Fibroblast of lung (primary cell): ENCODE data around the gene TBX10. TPM values are rescaled to one million over a fixed set of nuclear protein-coding genes. Genes with fewer than 3 reads are reported as not detected.

Experiments
- DNase-seq, 2 donors: peaks; one replicate each; pipeline versions ENCODE4 v3.0.0 to v3.0.0-alpha.2; 2010; ENCODE audit warnings: low read depth in 2 of 2
- H2AFZ ChIP-seq: 2 replicates; pipeline ENCODE4 v1.5.1; 2012; ENCODE audit warnings: low read length, control low read depth, inconsistent platforms
- H3K27ac ChIP-seq: 2 replicates; pipeline ENCODE4 v1.5.1; 2011; ENCODE audit warnings: low read length, control low read depth; ENCODE audit not compliant: insufficient read depth
- H3K27me3 ChIP-seq: 2 replicates; pipeline ENCODE4 v1.5.1; 2011; ENCODE audit warnings: mild to moderate bottlenecking, low read length; ENCODE audit not compliant: control insufficient read depth, insufficient read depth
- H3K36me3 ChIP-seq: 2 replicates; pipeline ENCODE4 v1.5.1; 2011; ENCODE audit warnings: low read length; ENCODE audit not compliant: control insufficient read depth, insufficient read depth
- H3K4me1 ChIP-seq: 2 replicates; pipeline ENCODE4 v1.5.1; 2011; ENCODE audit warnings: low read length; ENCODE audit not compliant: control insufficient read depth, insufficient read depth; ENCODE audit errors: extremely low read depth
- H3K4me2 ChIP-seq: 2 replicates; pipeline ENCODE4 v1.5.1; 2011; ENCODE audit warnings: low read length, control low read depth; ENCODE audit not compliant: insufficient read depth; ENCODE audit errors: extremely low read depth
- H3K4me3 ChIP-seq, 4 experiments: fragments of 200-600 bp in 1 of 4; sonication (generic) in 1 of 4; replicated peaks in 1 of 4; 2 replicates each; pipeline ENCODE4 v1.5.1; 2011 to 2016; ENCODE audit warnings: low read length in 4 of 4, low read depth in 3 of 4, mild to moderate bottlenecking in 3 of 4, control low read depth in 2 of 4, inconsistent platforms in 1 of 4, mixed read lengths in 1 of 4; ENCODE audit not compliant: insufficient read depth in 1 of 4; ENCODE audit errors: control extremely low read depth in 1 of 4
- H3K79me2 ChIP-seq: 2 replicates; pipeline ENCODE4 v1.5.1; 2012; ENCODE audit warnings: mild to moderate bottlenecking, low read length, inconsistent platforms; ENCODE audit not compliant: control insufficient read depth, insufficient read depth
- H3K9ac ChIP-seq: 2 replicates; pipeline ENCODE4 v1.5.1; 2011; ENCODE audit warnings: mild to moderate bottlenecking, low read length, control low read depth; ENCODE audit not compliant: insufficient read depth
- H3K9me3 ChIP-seq: 2 replicates; pipeline ENCODE4 v1.5.1; 2012; ENCODE audit warnings: low read depth, low read length; ENCODE audit not compliant: control insufficient read depth, insufficient read depth
- H4K20me1 ChIP-seq: 2 replicates; pipeline ENCODE4 v1.5.1; 2011; ENCODE audit warnings: low read length; ENCODE audit not compliant: control insufficient read depth, insufficient read depth; ENCODE audit errors: extremely low read depth
- EZH2 ChIP-seq: IDR thresholded peaks from 2 replicates; pipeline ENCODE4 v1.5.1; 2012; ENCODE audit warnings: low read length, control low read depth, mild to moderate bottlenecking; ENCODE audit errors: missing control alignments
- polyA plus RNA-seq, 2 donors: library from polyadenylated mRNA; depleted of rRNA in 1 of 2; stranded (reverse) in 1 of 2; unstranded in 1 of 2; fragments of >200 nt; gene quantifications; 2 replicates each; pipeline ENCODE4 v1.2.1, GENCODE V29; 2011 to 2012; ENCODE audit warnings: missing spikeins in 1 of 2
- total RNA-seq: library from RNA; depleted of rRNA; stranded (reverse); fragments of >200 nt; gene quantifications from 2 replicates; pipeline ENCODE4 v1.2.1, GENCODE V29; 2014
- TF ChIP-seq, protein P1 (sequence below), 2 donors: IDR thresholded peaks in 1 of 2; conservative IDR thresholded peaks in 1 of 2; 1 replicate in 1 of 2; 2 replicates in 1 of 2; pipeline ENCODE4 v1.5.1; 2011 to 2012; ENCODE audit warnings: low read length in 2 of 2, control low read depth in 1 of 2, inconsistent platforms in 1 of 2, low read depth in 1 of 2, mild to moderate bottlenecking in 1 of 2

The TBX10 gene
- total and polyA plus RNA-seq, 2 donors (not counting 1 experiment from before 2014, with no cell fraction given) = not detected

DNA sequence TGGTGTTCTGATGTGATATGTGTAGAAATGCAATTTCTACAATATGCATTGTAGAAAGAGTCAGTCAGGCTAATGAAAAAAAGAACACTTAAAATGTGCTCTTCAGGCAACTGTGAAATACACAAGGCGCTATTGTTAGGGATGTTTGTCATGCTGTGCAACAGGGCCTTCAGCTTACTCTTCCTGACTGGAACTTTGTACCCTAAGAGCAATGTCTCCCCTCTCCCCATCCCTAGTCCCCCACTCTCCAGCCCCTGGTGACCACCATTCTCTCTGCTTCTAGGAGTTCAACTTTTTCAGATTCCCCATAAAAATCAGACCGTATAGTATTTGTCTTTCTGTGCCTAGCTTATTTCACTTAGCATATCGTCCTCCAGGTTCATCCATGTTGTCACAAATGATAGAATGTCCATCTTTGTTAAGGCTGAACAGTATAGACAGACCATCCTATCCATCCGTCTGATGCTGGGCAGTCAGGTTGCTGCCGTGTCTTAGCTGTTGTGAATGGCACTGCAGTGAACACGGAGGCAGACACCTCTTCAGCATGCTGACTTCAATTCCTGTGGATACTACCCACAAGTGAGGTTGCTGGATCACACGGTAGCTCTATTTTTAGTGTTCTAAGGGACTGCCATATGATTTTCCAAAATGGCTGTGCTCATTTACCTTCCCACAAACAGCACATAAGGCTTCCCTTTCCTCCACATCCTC, 22.2 kb downstream of the TBX10 start:
- no peak for DNase-seq
- H3K4me1 ChIP-seq = no peaks in the 10 kb centered on the region
- no peaks in the 10 kb centered on the region for H3K9me3 ChIP-seq
- no peak overlapping the region for H3K4me2 ChIP-seq
- H3K79me2 ChIP-seq = no peaks in the 10 kb centered on the region
- H3K4me3 ChIP-seq = no peak overlapping the region
- no peak overlapping the region for H3K27ac ChIP-seq
- no peak overlapping the region for H3K9ac ChIP-seq
- no peaks in the 10 kb centered on the region for H3K36me3 ChIP-seq
- peaks cover 15% of the 10 kb centered on the region for H3K27me3 ChIP-seq
- TF ChIP-seq, protein P1, sequence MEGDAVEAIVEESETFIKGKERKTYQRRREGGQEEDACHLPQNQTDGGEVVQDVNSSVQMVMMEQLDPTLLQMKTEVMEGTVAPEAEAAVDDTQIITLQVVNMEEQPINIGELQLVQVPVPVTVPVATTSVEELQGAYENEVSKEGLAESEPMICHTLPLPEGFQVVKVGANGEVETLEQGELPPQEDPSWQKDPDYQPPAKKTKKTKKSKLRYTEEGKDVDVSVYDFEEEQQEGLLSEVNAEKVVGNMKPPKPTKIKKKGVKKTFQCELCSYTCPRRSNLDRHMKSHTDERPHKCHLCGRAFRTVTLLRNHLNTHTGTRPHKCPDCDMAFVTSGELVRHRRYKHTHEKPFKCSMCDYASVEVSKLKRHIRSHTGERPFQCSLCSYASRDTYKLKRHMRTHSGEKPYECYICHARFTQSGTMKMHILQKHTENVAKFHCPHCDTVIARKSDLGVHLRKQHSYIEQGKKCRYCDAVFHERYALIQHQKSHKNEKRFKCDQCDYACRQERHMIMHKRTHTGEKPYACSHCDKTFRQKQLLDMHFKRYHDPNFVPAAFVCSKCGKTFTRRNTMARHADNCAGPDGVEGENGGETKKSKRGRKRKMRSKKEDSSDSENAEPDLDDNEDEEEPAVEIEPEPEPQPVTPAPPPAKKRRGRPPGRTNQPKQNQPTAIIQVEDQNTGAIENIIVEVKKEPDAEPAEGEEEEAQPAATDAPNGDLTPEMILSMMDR (conservative IDR thresholded peaks at IDR 0.05 in 1 of 2, IDR thresholded peaks at IDR 0.05 in 1 of 2; ENCODE audit: low read depth in 1 of 2, low read length in 2 of 2) = no peak
- TF ChIP-seq EZH2 = no peak
- no peak overlapping the region for H2AFZ ChIP-seq
- H4K20me1 ChIP-seq = no peaks in the 10 kb centered on the region

DNA sequence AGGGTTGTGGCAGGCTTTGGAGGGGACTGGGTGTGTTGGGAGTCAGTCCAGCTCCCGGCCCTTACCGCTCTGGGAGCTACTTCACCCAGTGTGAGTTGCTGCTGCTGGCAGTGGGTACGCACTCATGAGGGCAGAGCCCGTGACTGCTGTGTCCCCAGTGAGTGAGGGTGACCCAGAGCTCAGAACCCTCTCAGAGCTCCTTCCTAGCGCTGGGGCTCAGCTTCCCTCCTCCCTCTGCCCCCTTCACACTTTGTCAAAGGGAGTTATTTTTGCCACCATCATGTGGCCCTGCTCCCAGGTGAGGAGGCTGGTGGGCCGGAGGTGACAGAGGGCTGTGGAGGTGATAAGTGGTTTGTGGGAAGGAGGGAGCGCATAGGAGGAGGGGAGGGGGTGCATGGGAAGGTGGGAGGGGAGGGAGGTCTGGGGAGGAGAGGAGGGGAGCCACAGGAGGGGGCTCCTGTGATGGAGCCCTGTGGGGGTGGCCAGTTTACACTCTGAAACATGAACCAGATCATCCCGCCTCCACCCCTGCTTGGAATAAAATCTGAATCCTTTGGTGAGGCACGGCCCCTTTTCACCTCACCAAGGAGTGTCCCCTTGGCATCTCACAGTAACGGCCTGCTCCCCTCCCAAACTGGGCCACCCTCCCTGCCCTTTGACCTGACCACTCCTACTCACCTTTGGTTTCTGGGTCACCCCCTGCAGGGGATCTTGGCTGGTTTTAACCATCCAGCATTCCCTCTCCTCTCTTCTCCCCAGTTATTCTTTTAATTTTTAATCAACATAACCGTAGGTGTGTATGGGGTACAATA, 22.9 kb downstream of the TBX10 start:
- Histone ChIP-seq H3K79me2 (no peaks in the 10 kb centered on the region), H4K20me1 (no peaks in the 10 kb centered on the region), H3K4me1 (no peaks in the 10 kb centered on the region), H2AFZ (no peak overlapping the region), H3K9ac (no peak overlapping the region), H3K4me3 (no peak overlapping the region), H3K27ac (no peak overlapping the region), H3K27me3 (peaks cover 15% of the 10 kb centered on the region), H3K9me3 (no peaks in the 10 kb centered on the region), H3K4me2 (no peak overlapping the region), H3K36me3 (no peaks in the 10 kb centered on the region)
- TF ChIP-seq, protein P1 (conservative IDR thresholded peaks at IDR 0.05 in 1 of 2, IDR thresholded peaks at IDR 0.05 in 1 of 2; ENCODE audit: low read depth in 1 of 2, low read length in 2 of 2) = no peak
- no peak for TF ChIP-seq EZH2
- no peak for DNase-seq

DNA sequence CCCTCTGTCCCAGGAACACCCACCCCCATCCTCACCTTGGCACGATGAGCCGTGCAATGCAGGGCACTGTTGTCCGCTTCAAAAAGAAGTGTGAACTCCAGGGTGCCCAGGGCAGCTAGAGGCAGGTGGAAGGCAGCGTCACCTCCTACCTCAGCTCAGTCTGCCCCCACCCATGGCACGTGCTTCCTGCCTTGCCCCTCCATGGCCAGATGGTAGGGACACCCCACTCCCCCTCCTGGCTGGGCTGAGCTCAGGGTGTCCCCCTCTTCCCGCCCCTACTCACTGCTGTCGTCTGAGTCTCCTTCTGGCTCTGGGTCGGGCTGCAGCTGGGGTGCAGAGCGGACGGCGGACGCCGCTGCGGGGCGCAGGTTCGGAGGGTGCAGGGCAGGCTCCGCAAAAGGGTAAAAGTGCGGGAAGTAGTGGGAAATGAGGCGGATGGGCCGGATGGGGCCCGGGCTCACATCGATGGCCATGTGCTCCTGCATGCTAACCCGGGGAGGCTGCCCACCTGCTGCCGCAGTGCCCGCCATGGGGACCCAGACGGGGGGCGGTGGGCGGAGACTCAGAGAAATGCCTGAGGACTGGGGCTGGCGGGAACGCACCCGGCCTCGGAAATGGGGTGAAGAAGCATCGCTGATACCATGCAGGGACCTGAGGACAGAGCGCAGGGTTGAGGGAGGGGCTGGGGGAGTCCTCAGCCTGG, 23.7 kb downstream of the TBX10 start:
- no peak for DNase-seq
- no peaks in the 10 kb centered on the region for H4K20me1 ChIP-seq
- no peaks in the 10 kb centered on the region for H3K4me1 ChIP-seq
- H3K4me2 ChIP-seq = no peak overlapping the region
- peaks cover 2% of the 10 kb centered on the region for H3K36me3 ChIP-seq
- no peak overlapping the region for H3K27ac ChIP-seq
- no peaks in the 10 kb centered on the region for H3K9me3 ChIP-seq
- H3K79me2 ChIP-seq = no peaks in the 10 kb centered on the region
- H3K9ac ChIP-seq = no peak overlapping the region
- no peak overlapping the region for H3K4me3 ChIP-seq
- H2AFZ ChIP-seq = no peak overlapping the region
- H3K27me3 ChIP-seq = peaks cover 15% of the 10 kb centered on the region
- no peak for TF ChIP-seq EZH2
- TF ChIP-seq, protein P1 (conservative IDR thresholded peaks at IDR 0.05 in 1 of 2, IDR thresholded peaks at IDR 0.05 in 1 of 2; ENCODE audit: low read depth in 1 of 2, low read length in 2 of 2) = no peak
